Measurements from ENCODE around the gene LMO1.

GRCh38 chr11:8286886-8287285 is 23.2 kb upstream of the LMO1 start:
- no peak for TF ChIP-seq CTCF (IDR thresholded peaks at IDR 0.05)
- no peak for TF ChIP-seq ZFX (IDR thresholded peaks at IDR 0.05; ENCODE audit: borderline replicate concordance)

Data from 22Rv1 (cell line).